H1 (cell line): ENCODE data around the gene ARAP2. TPM values are rescaled to one million over a fixed set of nuclear protein-coding genes. Genes with fewer than 3 reads are reported as not detected.

Experiments used
- CTCF ChIA-PET: fragments of 300-600 bp; sonication (Branson Sonifier 250); formaldehyde crosslinking; loops from one replicate; lab custom pipeline; 2021; ENCODE audit not compliant: partially characterized antibody; lab: Charles Lee
- POLR2A ChIA-PET: fragments of 300-600 bp; sonication (Branson Sonifier 250); formaldehyde crosslinking; loops from one replicate; lab custom pipeline; 2021; ENCODE audit warnings: inconsistent platforms; ENCODE audit not compliant: partially characterized antibody; lab: Charles Lee
- DNase-seq, 2 experiments: peaks; one replicate each; pipeline versions ENCODE4 v3.0.0 to v3.0.0-alpha.2; 2010 to 2022; ENCODE audit warnings: low spot score in 2 of 2, low read depth in 1 of 2, mixed read lengths in 1 of 2
- FAIRE-seq: peaks from 2 replicates; lab custom pipeline; 2011; peaks lifted over from hg19 to GRCh38; lab: Jason Lieb, UNC
- H2AFZ ChIP-seq: 2 replicates; pipeline ENCODE4 v1.8.1; 2012; ENCODE audit warnings: low read length, inconsistent platforms
- H2AK5ac ChIP-seq: 2 replicates; pipeline ENCODE4 v1.6.1; 2013; ENCODE audit warnings: low read depth, low read length
- H2BK120ac ChIP-seq: replicated peaks from 2 replicates; pipeline ENCODE3; 2013; ENCODE audit warnings: low read depth, low read length, inconsistent platforms
- H2BK12ac ChIP-seq: 2 replicates; pipeline ENCODE4 v1.6.1; 2013; ENCODE audit warnings: low read depth, low read length
- H2BK15ac ChIP-seq: 2 replicates; pipeline ENCODE4 v1.6.1; 2013; ENCODE audit warnings: low read length
- H2BK20ac ChIP-seq: 2 replicates; pipeline ENCODE4 v1.6.1; 2013; ENCODE audit warnings: low read length
- H2BK5ac ChIP-seq: 2 replicates; pipeline ENCODE4 v1.6.1; 2013; ENCODE audit warnings: low read depth, low read length
- H3K14ac ChIP-seq: 2 replicates; pipeline ENCODE4 v1.6.1; 2013; ENCODE audit warnings: inconsistent platforms; ENCODE audit not compliant: insufficient read length
- H3K18ac ChIP-seq: 2 replicates; pipeline ENCODE4 v1.6.1; 2013; ENCODE audit warnings: low read length; ENCODE audit errors: extremely low read depth
- H3K23ac ChIP-seq: 2 replicates; pipeline ENCODE4 v1.6.1; 2013; ENCODE audit warnings: inconsistent platforms; ENCODE audit not compliant: insufficient read length
- H3K23me2 ChIP-seq: 2 replicates; pipeline ENCODE4 v1.6.1; 2013; ENCODE audit warnings: low read depth, low read length
- H3K27ac ChIP-seq: 2 replicates; pipeline ENCODE4 v1.6.1; 2011; ENCODE audit warnings: low read depth, low read length, inconsistent platforms
- H3K27me3 ChIP-seq, 4 experiments: replicated peaks in 1 of 4; 1 replicate in 1 of 4; 2 replicates in 3 of 4; pipeline versions ENCODE4 v1.6.1 to v1.8.1; 2011 to 2013; ENCODE audit warnings: low read length in 3 of 4, mild to moderate bottlenecking in 3 of 4, inconsistent platforms in 2 of 4, mixed read lengths in 2 of 4, moderate library complexity in 1 of 4; ENCODE audit not compliant: control insufficient read depth in 3 of 4, insufficient read depth in 3 of 4; ENCODE audit errors: extremely low read depth in 1 of 4
- H3K36me3 ChIP-seq, 4 experiments: 2 replicates each; pipeline versions ENCODE4 v1.6.1 to v1.8.1; 2011 to 2013; ENCODE audit warnings: mild to moderate bottlenecking in 4 of 4, low read length in 3 of 4, moderate library complexity in 2 of 4, control low read depth in 1 of 4, inconsistent platforms in 1 of 4; ENCODE audit not compliant: insufficient read depth in 4 of 4, control insufficient read depth in 2 of 4
- H3K4ac ChIP-seq: replicated peaks from 2 replicates; pipeline ENCODE3; 2013; ENCODE audit warnings: low read length, low read depth, mixed read lengths, inconsistent platforms; ENCODE audit not compliant: insufficient read length
- H3K4me1 ChIP-seq, 4 experiments: replicated peaks in 1 of 4; 1 replicate in 1 of 4; 2 replicates in 3 of 4; pipeline versions ENCODE4 v1.6.1 to v1.8.1; 2011 to 2013; ENCODE audit warnings: low read length in 3 of 4, inconsistent platforms in 2 of 4, mixed read lengths in 1 of 4; ENCODE audit not compliant: insufficient read depth in 4 of 4, control insufficient read depth in 3 of 4
- H3K4me2 ChIP-seq, 2 experiments: 2 replicates each; pipeline versions ENCODE4 v1.6.1 to v1.8.1; 2011 to 2013; ENCODE audit warnings: low read depth in 2 of 2, low read length in 2 of 2, control low read depth in 1 of 2, inconsistent platforms in 1 of 2, mild to moderate bottlenecking in 1 of 2; ENCODE audit not compliant: insufficient read depth in 1 of 2
- H3K4me3 ChIP-seq, 4 experiments: fragments of 200-600, 300-600 bp in 1 of 4; sonication (generic), shearing (Covaris generic), sonication (Bioruptor Twin) in 1 of 4; 2 replicates each; pipeline versions ENCODE4 v1.5.1 to v1.8.1; 2011 to 2016; ENCODE audit warnings: low read length in 4 of 4, low read depth in 3 of 4, control low read depth in 2 of 4, inconsistent platforms in 2 of 4, mild to moderate bottlenecking in 2 of 4, mixed read lengths in 1 of 4, moderate library complexity in 1 of 4; ENCODE audit not compliant: insufficient read depth in 2 of 4; ENCODE audit errors: extremely low read depth in 1 of 4
- H3K56ac ChIP-seq: replicated peaks from 2 replicates; pipeline ENCODE3; 2013; ENCODE audit warnings: low read depth, mild to moderate bottlenecking, mixed read lengths, low read length, inconsistent platforms; ENCODE audit not compliant: insufficient read length
- H3K79me1 ChIP-seq: 2 replicates; pipeline ENCODE4 v1.6.1; 2013; ENCODE audit warnings: low read depth, low read length, control low read depth
- H3K79me2 ChIP-seq, 2 experiments: 2 replicates each; pipeline versions ENCODE4 v1.6.1 to v1.8.1; 2012 to 2013; ENCODE audit warnings: low read length in 2 of 2, mild to moderate bottlenecking in 2 of 2, inconsistent platforms in 1 of 2; ENCODE audit not compliant: insufficient read depth in 2 of 2, control insufficient read depth in 1 of 2
- H3K9ac ChIP-seq, 4 experiments: replicated peaks in 1 of 4; 1 replicate in 1 of 4; 2 replicates in 3 of 4; pipeline versions ENCODE4 v1.6.1 to v1.8.1; 2011 to 2013; ENCODE audit warnings: low read depth in 3 of 4, low read length in 3 of 4, control low read depth in 2 of 4, mild to moderate bottlenecking in 2 of 4, moderate library complexity in 2 of 4, inconsistent platforms in 1 of 4; ENCODE audit errors: extremely low read depth in 1 of 4
- H3K9me3 ChIP-seq, 2 experiments: 2 replicates each; pipeline versions ENCODE4 v1.6.1 to v1.8.1; 2012 to 2013; ENCODE audit warnings: mild to moderate bottlenecking in 2 of 2, moderate library complexity in 2 of 2, control low read depth in 1 of 2, inconsistent platforms in 1 of 2, low read depth in 1 of 2, low read length in 1 of 2, mixed read lengths in 1 of 2; ENCODE audit not compliant: insufficient read depth in 2 of 2
- H4K20me1 ChIP-seq, 2 experiments: replicated peaks in 1 of 2; 2 replicates each; pipeline versions ENCODE3 to v1.8.1; 2011 to 2013; ENCODE audit warnings: inconsistent platforms in 2 of 2, low read length in 2 of 2, mild to moderate bottlenecking in 1 of 2; ENCODE audit not compliant: insufficient read depth in 2 of 2, control insufficient read depth in 1 of 2
- H4K5ac ChIP-seq: 2 replicates; pipeline ENCODE4 v1.6.1; 2013; ENCODE audit warnings: low read length, low read depth, mixed read lengths, inconsistent platforms; ENCODE audit not compliant: insufficient read length
- H4K8ac ChIP-seq: 2 replicates; pipeline ENCODE4 v1.8.0; 2013; ENCODE audit warnings: mild to moderate bottlenecking, moderate library complexity, low read length, inconsistent platforms; ENCODE audit not compliant: insufficient read depth; ENCODE audit errors: extremely low read depth
- H4K91ac ChIP-seq: replicated peaks from 2 replicates; pipeline ENCODE3; 2013; ENCODE audit warnings: low read length, mixed read lengths, inconsistent platforms; ENCODE audit not compliant: insufficient read length
- RNF2 ChIP-seq: fragments of 200-900, 300-1000 bp; sonication (generic); IDR thresholded peaks from 2 replicates; pipeline ENCODE4 v1.7.1; 2016; ENCODE audit warnings: borderline replicate concordance, low read depth, mild to moderate bottlenecking, antibody characterized with exemption, low read length; ENCODE audit not compliant: poor library complexity, severe bottlenecking; ENCODE audit errors: missing control alignments
- WGBS, 2 experiments: shearing (Covaris generic) in 1 of 2; methylation state at CpG; one replicate each; pipeline versions ENCODE4 v1.1.6 to v1.1.7; 2013 to 2015; ENCODE audit warnings: low lambda C conversion rate in 2 of 2, mixed read lengths in 2 of 2, inconsistent platforms in 1 of 2, low coverage in 1 of 2, missing lambda C conversion rate in 1 of 2; ENCODE audit not compliant: insufficient replicate concordance in 2 of 2, insufficient coverage in 1 of 2, insufficient read length in 1 of 2; ENCODE audit errors: extremely low coverage in 1 of 2, missing lambda C conversion rate in 1 of 2; 5-methylcytosine and 5-hydroxymethylcytosine counted together
- polyA plus RNA-seq, 7 experiments: library from polyadenylated mRNA; depleted of rRNA in 3 of 7; stranded (reverse) in 5 of 7; unstranded in 2 of 7; fragments of >200 nt in 5 of 7; fragments of 200-250 nt in 2 of 7; gene quantifications; 1 replicate in 5 of 7; 2 replicates in 1 of 7; 4 replicates in 1 of 7; pipeline versions ENCODE4 v1.2.1 to v1.2.3, GENCODE V29; 2011 to 2013; ENCODE audit warnings: missing spikeins in 2 of 7, mixed read lengths in 2 of 7
- total RNA-seq: library from RNA; stranded (reverse); fragmentation: NEBNext Ultra II Directional; extraction: Animal tissue kit (Norgen Biotek cat#: 25700); gene quantifications from 2 replicates; pipeline ENCODE4 v1.2.1, GENCODE V29; 2021

ARAP2 gene
- total and polyA plus RNA-seq, 2 of the 8 experiments (the other 6 are each of a cell fraction or from before 2014, with no cell fraction given) = 0.15 to 2.3 TPM

DNA sequence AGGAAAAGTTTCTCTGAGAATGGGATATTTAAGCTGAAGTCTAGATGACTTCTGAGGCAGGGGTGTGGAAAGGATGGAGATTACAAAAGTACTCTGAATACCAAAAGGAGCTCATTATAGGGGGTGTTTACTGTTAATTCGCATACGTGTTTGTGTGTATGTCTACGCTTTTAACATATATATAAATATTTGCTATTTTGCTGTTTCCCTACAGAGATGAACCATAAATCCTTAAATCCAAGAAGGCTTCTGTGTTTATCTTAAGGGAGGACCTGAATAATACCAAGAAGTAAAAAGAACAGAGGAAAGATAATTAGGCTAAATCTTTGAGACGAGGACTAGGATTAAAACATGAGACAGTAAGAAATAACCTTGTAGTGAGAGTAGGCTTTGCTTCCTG lies 166.0 kb downstream of the ARAP2 start:
- no peak overlapping the region for H2BK15ac ChIP-seq
- H4K20me1 ChIP-seq = no peaks in the 10 kb centered on the region
- CTCF ChIA-PET = interaction anchor here (1.0 kb wide), 1 partner anchor 10 kb away, joined by 3 read pairs; no protein-coding TSS in a partner anchor
- TF ChIP-seq RNF2 = no peak
- TF ChIP-seq, all 59 proteins: peak for 0
- no peaks in the 10 kb centered on the region for H3K36me3 ChIP-seq
- no peaks in the 10 kb centered on the region for H3K79me2 ChIP-seq
- no peak overlapping the region for H2BK5ac ChIP-seq
- no peak overlapping the region for H2BK120ac ChIP-seq
- H3K79me1 ChIP-seq = no peaks in the 10 kb centered on the region
- H3K14ac ChIP-seq = no peak overlapping the region
- WGBS, 2 experiments = 90% methylated on average over 4 of the region's 4 CpGs; no CpG with 5 or more reads in 1 of the 2 experiments
- no peak overlapping the region for H2AK5ac ChIP-seq
- POLR2A ChIA-PET = no interaction called here
- H3K4ac ChIP-seq = no peak overlapping the region
- H2BK12ac ChIP-seq = no peak overlapping the region
- H4K5ac ChIP-seq = no peak overlapping the region
- no peak overlapping the region for H2AFZ ChIP-seq
- H3K56ac ChIP-seq = no peak overlapping the region
- no peak overlapping the region for H3K18ac ChIP-seq
- H2BK20ac ChIP-seq = no peak overlapping the region
- H3K9ac ChIP-seq = no peak overlapping the region
- no peak overlapping the region for H3K27ac ChIP-seq
- no peak overlapping the region for H4K91ac ChIP-seq
- no peak overlapping the region for H3K4me2 ChIP-seq
- H3K4me1 ChIP-seq = no peaks in the 10 kb centered on the region
- DNase-seq (no peak), FAIRE-seq (no peak)
- H4K8ac ChIP-seq = no peak overlapping the region
- H3K9me3 ChIP-seq = no peaks in the 10 kb centered on the region
- H3K27me3 ChIP-seq = no peaks in the 10 kb centered on the region
- H3K23ac ChIP-seq = no peak overlapping the region
- H3K4me3 ChIP-seq = no peak overlapping the region
- no peaks in the 10 kb centered on the region; the same call in 1 of the 2 replicates for H3K23me2 ChIP-seq
